HG03045 (cell line): ENCODE results near the gene ATP6V1B1.

Experiments
- ATAC-seq: cut with Tn5 transposase; IDR thresholded peaks from one replicate; pipeline ENCODE4 v1.9.1; 2021; ENCODE audit warnings: mild to moderate bottlenecking, moderate library complexity; ENCODE audit not compliant: unreplicated experiment

ATP6V1B1 gene

GRCh38 chr2:70935468-70936164, at the start of gene ATP6V1B1:
Gene ATP6V1B1, plus strand, starts transcription at chr2:70935900. Its CDS starts 55 bp downstream, at chr2:70935955.
- ATAC-seq, result no peak

- no peak for ATAC-seq
Measured at GRCh38 chr2:70886541-70886987, 49.1 kb upstream of the ATP6V1B1 start.

- no peak for ATAC-seq
Measured at GRCh38 chr2:70887208-70887549, 48.5 kb upstream of the ATP6V1B1 start.

- no peak for ATAC-seq
Measured at GRCh38 chr2:70887550-70888246, 48.0 kb upstream of the ATP6V1B1 start.

GRCh38 chr2:70888366-70888922, 47.3 kb upstream of the ATP6V1B1 start:
- no peak for ATAC-seq

GRCh38 chr2:70888923-70889715, 46.6 kb upstream of the ATP6V1B1 start:
- ATAC-seq, result no peak

GRCh38 chr2:70889716-70890037, 46.0 kb upstream of the ATP6V1B1 start:
- ATAC-seq, result no peak

GRCh38 chr2:70890469-70891065, 45.1 kb upstream of the ATP6V1B1 start:
- no peak for ATAC-seq

- no peak for ATAC-seq
Measured at GRCh38 chr2:70891572-70892357, 43.9 kb upstream of the ATP6V1B1 start.

GRCh38 chr2:70892750-70893149, 43.0 kb upstream of the ATP6V1B1 start:
- no peak for ATAC-seq

- ATAC-seq, result no peak
Measured at GRCh38 chr2:70893186-70893585, 42.5 kb upstream of the ATP6V1B1 start.

GRCh38 chr2:70894765-70895164, 40.9 kb upstream of the ATP6V1B1 start:
- ATAC-seq, result no peak

- no peak for ATAC-seq
Measured at GRCh38 chr2:70895249-70895648, 40.5 kb upstream of the ATP6V1B1 start.

- no peak for ATAC-seq
Measured at GRCh38 chr2:70895998-70896764, 39.5 kb upstream of the ATP6V1B1 start.

GRCh38 chr2:70896765-70897202, 38.9 kb upstream of the ATP6V1B1 start:
- ATAC-seq, result no peak

GRCh38 chr2:70897203-70897976, 38.3 kb upstream of the ATP6V1B1 start:
- no peak for ATAC-seq

GRCh38 chr2:70897977-70898226, 37.8 kb upstream of the ATP6V1B1 start:
- no peak for ATAC-seq

- ATAC-seq, result no peak
Measured at GRCh38 chr2:70898363-70899240, 37.1 kb upstream of the ATP6V1B1 start.
